Left ventricle myocardium inferior (tissue), 1 donor: Measurements from ENCODE around the gene NDOR1. TPM values are rescaled to one million over a fixed set of nuclear protein-coding genes. Genes with fewer than 3 reads are reported as not detected.
A peak's percentile ranks its signal among the peaks of the same experiment; 100 is the strongest.

ENCODE experiments used
- DNase-seq: peaks from one replicate; pipeline ENCODE4 v3.0.0-alpha.2; 2020
- H3K27ac ChIP-seq: fragments of 200-600 bp; replicated peaks from 2 replicates; pipeline ENCODE4 v1.8.0; 2021
- H3K27me3 ChIP-seq: fragments of 200-600 bp; 2 replicates; pipeline ENCODE4 v1.8.0; 2021; ENCODE audit warnings: low read depth
- H3K36me3 ChIP-seq: fragments of 200-600 bp; 2 replicates; pipeline ENCODE4 v1.8.0; 2021
- H3K4me1 ChIP-seq: fragments of 200-600 bp; 2 replicates; pipeline ENCODE4 v1.8.0; 2021
- H3K4me3 ChIP-seq: fragments of 200-600 bp; 2 replicates; pipeline ENCODE4 v1.8.0; 2021; ENCODE audit warnings: mild to moderate bottlenecking, moderate library complexity
- H3K9me3 ChIP-seq: fragments of 200-600 bp; replicated peaks from 2 replicates; pipeline ENCODE4 v1.8.0; 2021
- CTCF ChIP-seq: fragments of 200-600 bp; IDR thresholded peaks from 2 replicates; pipeline ENCODE4 v1.8.0; 2021; ENCODE audit warnings: antibody characterized with exemption, mild to moderate bottlenecking, borderline replicate concordance
- intact Hi-C: fragments of 100-400 bp; cut with micrococcal nuclease; formaldehyde crosslinking; loops from one replicate; pipeline ENCODE4 v1.11.0; 2022
- total RNA-seq: library from RNA; stranded (reverse); fragmentation: NEBNext Ultra II Directional; extraction: Animal tissue kit (Norgen Biotek cat#: 25700); gene quantifications from one replicate; pipeline ENCODE4 v1.2.1, GENCODE V29; 2021
- donor health status: DM: no; HTN: yes; CAD: no; lungs with severe emphysema.

NDOR1 gene
- total RNA-seq, 1 donor from 2014 or later, result 6.5 TPM

- TF ChIP-seq CTCF, result no peak
- H3K4me1 ChIP-seq, result peaks cover 91% of the 10 kb centered on the region
- peak; percentile 87 for DNase-seq
Observed at GRCh38 chr9:137194388-137194787, 11.1 kb upstream of the NDOR1 start.

GRCh38 chr9:137194909-137195308, 10.6 kb upstream of the NDOR1 start:
- Histone ChIP-seq H3K4me3 (peak overlapping the region; percentile 51), H3K36me3 (peaks cover 26% of the 10 kb centered on the region), H3K27ac (peak overlapping the region; percentile 92), H3K27me3 (no peaks in the 10 kb centered on the region), H3K4me1 (peaks cover 91% of the 10 kb centered on the region), H3K9me3 (no peaks in the 10 kb centered on the region)
- intact Hi-C loops, result no loop called here
- DNase-seq, result no peak
- no peak for TF ChIP-seq CTCF

More at GRCh38 chr9:137194388-137194787, 11.1 kb upstream of the NDOR1 start:
- Histone ChIP-seq H3K9me3 (no peaks in the 10 kb centered on the region), H3K27ac (peak overlapping the region; percentile 92), H3K27me3 (no peaks in the 10 kb centered on the region), H3K36me3 (peaks cover 29% of the 10 kb centered on the region), H3K4me3 (peak overlapping the region; percentile 51)
- intact Hi-C loops, result no loop called here

GRCh38 chr9:137195525-137196220, 9.8 kb upstream of the NDOR1 start:
- peak overlapping the region; percentile 51 for H3K4me3 ChIP-seq
- H3K27ac ChIP-seq, result peak overlapping the region; percentile 92
- H3K27me3 ChIP-seq, result no peaks in the 10 kb centered on the region
- no peaks in the 10 kb centered on the region for H3K9me3 ChIP-seq
- intact Hi-C loops, result no loop called here
- peaks cover 83% of the 10 kb centered on the region for H3K4me1 ChIP-seq
- no peak for TF ChIP-seq CTCF
- peaks cover 19% of the 10 kb centered on the region for H3K36me3 ChIP-seq
- DNase-seq, result no peak

- Histone ChIP-seq H3K4me3 (peak overlapping the region; percentile 83), H3K27me3 (no peaks in the 10 kb centered on the region), H3K36me3 (no peaks in the 10 kb centered on the region), H3K9me3 (no peaks in the 10 kb centered on the region), H3K4me1 (peaks cover 91% of the 10 kb centered on the region), H3K27ac (peak overlapping the region; percentile 92)
- intact Hi-C loops, result no loop called here
- no peak for DNase-seq
- no peak for TF ChIP-seq CTCF
Observed at GRCh38 chr9:137198051-137198901, 7.2 kb upstream of the NDOR1 start.

GRCh38 chr9:137198902-137199283, 6.6 kb upstream of the NDOR1 start:
- intact Hi-C loops, result no loop called here
- TF ChIP-seq CTCF, result no peak
- peak overlapping the region; percentile 83 for H3K4me3 ChIP-seq
- H3K27me3 ChIP-seq, result no peaks in the 10 kb centered on the region
- H3K36me3 ChIP-seq, result no peaks in the 10 kb centered on the region
- no peaks in the 10 kb centered on the region for H3K9me3 ChIP-seq
- H3K4me1 ChIP-seq, result peaks cover 91% of the 10 kb centered on the region
- H3K27ac ChIP-seq, result peak overlapping the region; percentile 92
- DNase-seq, result no peak
